HepG2 (cell line): Measurements from ENCODE around the gene SYT7. TPM values are rescaled to one million over a fixed set of nuclear protein-coding genes. Genes with fewer than 3 reads are reported as not detected.

Experiments
- ELF4 ChIP-seq: sonication (generic); formaldehyde crosslinking; IDR thresholded peaks from 2 replicates; pipeline ENCODE4 v1.5.0; 2020; ENCODE audit warnings: missing genetic modification reagents, mild to moderate bottlenecking, moderate library complexity, borderline replicate concordance
- FOSL2 ChIP-seq: sonication (generic); formaldehyde crosslinking; IDR thresholded peaks from 2 replicates; pipeline ENCODE4 v1.4.0; 2020; ENCODE audit warnings: missing genetic modification reagents
- NFAT5 ChIP-seq: sonication (generic); formaldehyde crosslinking; IDR thresholded peaks from 2 replicates; pipeline ENCODE4 v1.4.0; 2020; ENCODE audit warnings: missing genetic modification reagents
- NFYC ChIP-seq: IDR thresholded peaks from 2 replicates; pipeline ENCODE4 v1.6.1; 2016; ENCODE audit warnings: missing genetic modification reagents, missing compliant biosample characterization
- REL ChIP-seq: sonication (generic); formaldehyde crosslinking; conservative IDR thresholded peaks from 2 replicates; pipeline ENCODE4 v1.8.0; 2022; ENCODE audit warnings: mild to moderate bottlenecking, missing genetic modification reagents, moderate library complexity
- SIN3B ChIP-seq: fragments of 150-350 bp; IDR thresholded peaks from 2 replicates; pipeline ENCODE4 v1.6.1; 2014; ENCODE audit warnings: low read length
- TARDBP ChIP-seq: sonication (generic); formaldehyde crosslinking; IDR thresholded peaks from 2 replicates; pipeline ENCODE4 v1.8.0; 2022; ENCODE audit warnings: mild to moderate bottlenecking, missing genetic modification reagents
- ZBTB37 ChIP-seq: sonication (generic); formaldehyde crosslinking; IDR thresholded peaks from 2 replicates; pipeline ENCODE4 v1.4.0; 2020; ENCODE audit warnings: mild to moderate bottlenecking, missing genetic modification reagents
- ZBTB49 ChIP-seq: sonication (generic); formaldehyde crosslinking; IDR thresholded peaks from 2 replicates; pipeline ENCODE4 v1.4.0; 2020; ENCODE audit warnings: missing genetic modification reagents, borderline replicate concordance
- ZFP36L2 ChIP-seq: sonication (generic); formaldehyde crosslinking; IDR thresholded peaks from 2 replicates; pipeline ENCODE4 v1.4.0; 2020; ENCODE audit warnings: missing genetic modification reagents
- ZKSCAN1 ChIP-seq: fragments of 150-350 bp; IDR thresholded peaks from 2 replicates; pipeline ENCODE4 v1.6.1; 2014; ENCODE audit warnings: low read length
- ZNF350 ChIP-seq: sonication (generic); formaldehyde crosslinking; IDR thresholded peaks from 2 replicates; pipeline ENCODE4 v1.4.0; 2020; ENCODE audit warnings: mild to moderate bottlenecking, low read depth, missing genetic modification reagents, borderline replicate concordance
- ZNF597 ChIP-seq: sonication (generic); formaldehyde crosslinking; IDR thresholded peaks from 2 replicates; pipeline ENCODE4 v1.5.0; 2020; ENCODE audit warnings: missing genetic modification reagents
- ZNF598 ChIP-seq: sonication (generic); formaldehyde crosslinking; IDR thresholded peaks from 2 replicates; pipeline ENCODE4 v1.5.1; 2020; ENCODE audit warnings: mild to moderate bottlenecking, missing genetic modification reagents, borderline replicate concordance
- polyA plus RNA-seq, 8 experiments: library from polyadenylated mRNA; depleted of rRNA in 3 of 8; stranded (reverse) in 7 of 8; unstranded in 1 of 8; fragments of >200 nt; fragmentation: Illumina TruSeq in 4 of 8; extraction: Trizol in 4 of 8; gene quantifications; 2 replicates each; pipeline versions ENCODE4 v1.2.1 to v1.2.3, GENCODE V29; 2011 to 2016; ENCODE audit warnings: low read depth in 4 of 8, missing spikeins in 1 of 8, mixed read lengths in 1 of 8; ENCODE audit not compliant: insufficient read depth in 1 of 8
- total RNA-seq, 5 experiments: library from RNA; depleted of rRNA; stranded (reverse); fragments of >200 nt; fragmentation: Illumina TruSeq; extraction: Trizol; gene quantifications; 2 replicates each; pipeline ENCODE4 v1.2.3, GENCODE V29; 2016; ENCODE audit warnings: low read depth in 1 of 5
- TF ChIP-seq, protein P1 (sequence below): IDR thresholded peaks from 2 replicates; pipeline ENCODE4 v1.6.1; 2016; ENCODE audit warnings: low read depth, borderline replicate concordance
- TF ChIP-seq, protein P2 (sequence below): sonication (generic); formaldehyde crosslinking; conservative IDR thresholded peaks from 2 replicates; pipeline ENCODE4 v1.4.0; 2020; ENCODE audit warnings: missing genetic modification reagents

The SYT7 gene
- total and polyA plus RNA-seq, 2 of the 13 experiments (the other 11 are each of a cell fraction or from before 2014, with no cell fraction given), result 1.4 to 4.4 TPM

- TF ChIP-seq ZBTB49 (CRISPR knock-in tag) (no peak), ZKSCAN1 (no peak), ZNF350 (CRISPR knock-in tag) (peak; percentile 61; the same call in 1 of the 2 replicates), REL (CRISPR knock-in tag) (no peak), ZNF597 (CRISPR knock-in tag) (no peak), ZFP36L2 (CRISPR knock-in tag) (no peak), TARDBP (CRISPR knock-in tag) (no peak), ZNF598 (no peak), NFAT5 (CRISPR knock-in tag) (no peak), ZBTB37 (CRISPR knock-in tag) (no peak), NFYC (CRISPR knock-in tag) (no peak), ELF4 (CRISPR knock-in tag) (no peak), FOSL2 (CRISPR knock-in tag) (peak; percentile 55), SIN3B (no peak)
- TF ChIP-seq, protein P1, sequence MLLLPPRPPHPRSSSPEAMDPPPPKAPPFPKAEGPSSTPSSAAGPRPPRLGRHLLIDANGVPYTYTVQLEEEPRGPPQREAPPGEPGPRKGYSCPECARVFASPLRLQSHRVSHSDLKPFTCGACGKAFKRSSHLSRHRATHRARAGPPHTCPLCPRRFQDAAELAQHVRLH (CRISPR knock-in tag), result peak; percentile 83; the same call in 1 of the 2 replicates
- TF ChIP-seq, protein P2, sequence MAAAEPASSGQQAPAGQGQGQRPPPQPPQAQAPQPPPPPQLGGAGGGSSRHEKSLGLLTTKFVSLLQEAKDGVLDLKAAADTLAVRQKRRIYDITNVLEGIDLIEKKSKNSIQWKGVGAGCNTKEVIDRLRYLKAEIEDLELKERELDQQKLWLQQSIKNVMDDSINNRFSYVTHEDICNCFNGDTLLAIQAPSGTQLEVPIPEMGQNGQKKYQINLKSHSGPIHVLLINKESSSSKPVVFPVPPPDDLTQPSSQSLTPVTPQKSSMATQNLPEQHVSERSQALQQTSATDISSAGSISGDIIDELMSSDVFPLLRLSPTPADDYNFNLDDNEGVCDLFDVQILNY (CRISPR knock-in tag), result no peak
These were observed at the start of gene SYT7 (continued) for GRCh38 chr11:61581030-61581928.
